ENCODE data around the gene ZNF662. TPM values are rescaled to one million over a fixed set of nuclear protein-coding genes. Genes with fewer than 3 reads are reported as not detected.
"Not testable (repeated sequence)": the region's sequence is repeated elsewhere in the genome, so short reads cannot be mapped to it uniquely, and the experiment has no call there.

ZNF662 gene
- total RNA-seq, 1 experiment from 2014 or later, result 0.04 TPM

GRCh38 chr3:42880601-42881451, 25.1 kb upstream of the ZNF662 start:
- Histone ChIP-seq H2AFZ (ENCODE audit: low read length) (peak overlapping the region; percentile 88), H3K36me3 (ENCODE audit: low read depth, low read length) (no peaks in the 10 kb centered on the region), H3F3A (ENCODE audit: low read length, unreplicated experiment) (no peaks in the 10 kb centered on the region), H3K9ac (ENCODE audit: low read length) (peak overlapping the region; percentile 70), H3K79me2 (ENCODE audit: low read length) (no peaks in the 10 kb centered on the region), H4K20me1 (ENCODE audit: low read length) (no peaks in the 10 kb centered on the region), H3K27me3 (ENCODE audit: low read length) (no peaks in the 10 kb centered on the region), H3K4me2 (ENCODE audit: low read length) (peak overlapping the region; percentile 89), H3K9me2 (replicated peaks; ENCODE audit: low read length) (no peaks in the 10 kb centered on the region), H3K9me3 (ENCODE audit: low read length) (no peaks in the 10 kb centered on the region), H3K4me3 (ENCODE audit: low read length) (peak overlapping the region; percentile 68), H3K27ac (ENCODE audit: low read length) (no peak overlapping the region), H3K4me1 (ENCODE audit: insufficient read depth, low read length) (peaks cover 20% of the 10 kb centered on the region)
- peak; percentile 97 for ATAC-seq
- DNase-seq, result peak; percentile 88
- intact Hi-C loops (cut with micrococcal nuclease), result loop anchor here (1.0 to 5.0 kb wide), 4 partner anchors 42 to 649 kb away; no protein-coding TSS in a partner anchor
- no peak for TF ChIP-seq EZH2 (IDR thresholded peaks at IDR 0.05; ENCODE audit: low read length, unreplicated experiment)
- TF ChIP-seq, protein P1, sequence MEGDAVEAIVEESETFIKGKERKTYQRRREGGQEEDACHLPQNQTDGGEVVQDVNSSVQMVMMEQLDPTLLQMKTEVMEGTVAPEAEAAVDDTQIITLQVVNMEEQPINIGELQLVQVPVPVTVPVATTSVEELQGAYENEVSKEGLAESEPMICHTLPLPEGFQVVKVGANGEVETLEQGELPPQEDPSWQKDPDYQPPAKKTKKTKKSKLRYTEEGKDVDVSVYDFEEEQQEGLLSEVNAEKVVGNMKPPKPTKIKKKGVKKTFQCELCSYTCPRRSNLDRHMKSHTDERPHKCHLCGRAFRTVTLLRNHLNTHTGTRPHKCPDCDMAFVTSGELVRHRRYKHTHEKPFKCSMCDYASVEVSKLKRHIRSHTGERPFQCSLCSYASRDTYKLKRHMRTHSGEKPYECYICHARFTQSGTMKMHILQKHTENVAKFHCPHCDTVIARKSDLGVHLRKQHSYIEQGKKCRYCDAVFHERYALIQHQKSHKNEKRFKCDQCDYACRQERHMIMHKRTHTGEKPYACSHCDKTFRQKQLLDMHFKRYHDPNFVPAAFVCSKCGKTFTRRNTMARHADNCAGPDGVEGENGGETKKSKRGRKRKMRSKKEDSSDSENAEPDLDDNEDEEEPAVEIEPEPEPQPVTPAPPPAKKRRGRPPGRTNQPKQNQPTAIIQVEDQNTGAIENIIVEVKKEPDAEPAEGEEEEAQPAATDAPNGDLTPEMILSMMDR (conservative IDR thresholded peaks at IDR 0.05; ENCODE audit: low read depth, low read length), result peak; percentile 88
- POLR2A ChIA-PET (ENCODE audit: unreplicated experiment), result no interaction called here
- no TSS peak for BruUV-seq (replicated peaks)
- CTCF ChIA-PET, result interaction anchor here (0.5 kb wide), 1 partner anchor 53 kb away, joined by 3 read pairs; no protein-coding TSS in a partner anchor

GRCh38 chr3:42883251-42883930, 22.6 kb upstream of the ZNF662 start:
- intact Hi-C loops (cut with micrococcal nuclease), result loop anchor here (5.0 kb wide), 1 partner anchor 651 kb away; no protein-coding TSS in a partner anchor
- CTCF ChIA-PET, result not testable (repeated sequence)

GRCh38 chr3:42884324-42884723, 21.6 kb upstream of the ZNF662 start:
- peak overlapping the region; percentile 63 for H3K27ac ChIP-seq (ENCODE audit: low read length)
- no peaks in the 10 kb centered on the region for H3K36me3 ChIP-seq (ENCODE audit: low read depth, low read length)
- no TSS peak for BruUV-seq (replicated peaks)
- no peaks in the 10 kb centered on the region for H3K9me3 ChIP-seq (ENCODE audit: low read length)
- no peaks in the 10 kb centered on the region for H3F3A ChIP-seq (ENCODE audit: low read length, unreplicated experiment)
- intact Hi-C loops (cut with micrococcal nuclease), result loop anchor here (5.0 kb wide), 1 partner anchor 652 kb away; no protein-coding TSS in a partner anchor
- DNase-seq (peak; percentile 77), ATAC-seq (no peak; the same call in 1 of the 2 replicates)
- no peak overlapping the region for H3K4me2 ChIP-seq (ENCODE audit: low read length)
- no peaks in the 10 kb centered on the region for H3K9me2 ChIP-seq (replicated peaks; ENCODE audit: low read length)
- ChIA-PET CTCF (no interaction called here), POLR2A (ENCODE audit: unreplicated experiment) (no interaction called here)
- TF ChIP-seq EZH2phosphoT487 (IDR thresholded peaks at IDR 0.05; ENCODE audit: borderline replicate concordance, low read length) (no peak), EZH2 (IDR thresholded peaks at IDR 0.05; ENCODE audit: low read length, unreplicated experiment) (no peak)
- TF ChIP-seq, protein P1 (conservative IDR thresholded peaks at IDR 0.05; ENCODE audit: low read depth, low read length), result no peak
- no peak overlapping the region for H3K9ac ChIP-seq (ENCODE audit: low read length)
- H4K20me1 ChIP-seq (ENCODE audit: low read length), result no peaks in the 10 kb centered on the region
- no peaks in the 10 kb centered on the region for H3K27me3 ChIP-seq (ENCODE audit: low read length)
- H2AFZ ChIP-seq (ENCODE audit: low read length), result no peak overlapping the region
- H3K4me3 ChIP-seq (ENCODE audit: low read length), result no peak overlapping the region
- peaks cover 26% of the 10 kb centered on the region for H3K4me1 ChIP-seq (ENCODE audit: insufficient read depth, low read length)
- no peaks in the 10 kb centered on the region for H3K79me2 ChIP-seq (ENCODE audit: low read length)

More at GRCh38 chr3:42883251-42883930, 22.6 kb upstream of the ZNF662 start:
- H4K20me1 ChIP-seq (ENCODE audit: low read length); H3K4me2 ChIP-seq (ENCODE audit: low read length); H3K27me3 ChIP-seq (ENCODE audit: low read length); H3K4me3 ChIP-seq (ENCODE audit: low read length); H3K79me2 ChIP-seq (ENCODE audit: low read length); BruUV-seq (replicated peaks); H3F3A ChIP-seq (ENCODE audit: low read length, unreplicated experiment); H3K9me3 ChIP-seq (ENCODE audit: low read length); H3K9me2 ChIP-seq (replicated peaks; ENCODE audit: low read length); H2AFZ ChIP-seq (ENCODE audit: low read length); POLR2A ChIA-PET (ENCODE audit: unreplicated experiment); H3K9ac ChIP-seq (ENCODE audit: low read length); H3K36me3 ChIP-seq (ENCODE audit: low read depth, low read length); ATAC-seq: not testable (repeated sequence)
- H3K4me1 ChIP-seq (ENCODE audit: insufficient read depth, low read length), result peaks cover 26% of the 10 kb centered on the region
- peak; percentile 23 for DNase-seq
- H3K27ac ChIP-seq (ENCODE audit: low read length), result peak overlapping the region; percentile 63

All from PC-3 (cell line).